Cerebellar nuclear complex (tissue), 1 donor: Measurements from ENCODE around the gene ALMS1.
"Not testable (repeated sequence)": the region's sequence is repeated elsewhere in the genome, so short reads cannot be mapped to it uniquely, and the experiment has no call there.

Experiments
- DNase-seq, 2 experiments: peaks; one replicate each; lab custom pipeline; 2025; lab: John Stamatoyannopoulos, UW

The ALMS1 gene

DNA sequence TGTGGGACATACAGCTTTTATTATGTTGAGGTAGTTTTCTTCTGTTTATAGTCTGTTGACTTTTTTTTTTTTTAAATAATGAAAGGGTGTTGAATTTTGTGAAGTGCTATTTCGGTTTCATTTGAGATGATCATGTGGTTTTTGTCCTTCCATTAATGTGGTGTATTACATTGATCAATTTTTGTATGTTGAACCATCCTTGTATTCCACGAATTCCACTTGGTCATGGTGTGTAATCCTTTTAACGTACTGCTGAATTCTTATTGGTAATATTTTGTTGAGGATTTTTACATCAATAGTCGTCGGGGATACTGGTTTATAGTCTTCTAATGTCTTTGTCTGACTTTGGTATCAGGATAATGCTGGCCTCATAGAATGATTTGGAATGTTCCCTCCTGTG is 18.8 kb downstream of the ALMS1 start:
- DNase-seq, result no peak

DNA sequence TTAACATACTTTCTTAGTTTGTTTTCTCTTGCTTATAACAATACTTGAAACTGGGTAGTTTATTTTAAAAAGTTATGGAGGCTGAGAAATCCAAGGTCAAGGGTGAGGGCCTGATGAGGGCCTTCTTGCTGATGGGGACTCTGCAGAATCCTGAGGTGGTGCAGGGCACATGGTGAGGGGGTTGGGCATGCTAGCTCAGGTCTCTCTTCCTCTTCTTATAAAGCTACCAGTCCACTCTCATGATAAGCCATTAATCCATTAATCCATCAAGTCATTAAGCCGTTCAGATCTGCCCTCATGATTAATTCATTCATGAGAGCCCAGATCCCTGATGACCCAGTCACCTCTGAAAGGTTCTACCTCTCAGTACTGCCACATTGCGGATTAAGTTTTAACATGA is 21.4 kb downstream of the ALMS1 start:
- DNase-seq, result no peak

DNA sequence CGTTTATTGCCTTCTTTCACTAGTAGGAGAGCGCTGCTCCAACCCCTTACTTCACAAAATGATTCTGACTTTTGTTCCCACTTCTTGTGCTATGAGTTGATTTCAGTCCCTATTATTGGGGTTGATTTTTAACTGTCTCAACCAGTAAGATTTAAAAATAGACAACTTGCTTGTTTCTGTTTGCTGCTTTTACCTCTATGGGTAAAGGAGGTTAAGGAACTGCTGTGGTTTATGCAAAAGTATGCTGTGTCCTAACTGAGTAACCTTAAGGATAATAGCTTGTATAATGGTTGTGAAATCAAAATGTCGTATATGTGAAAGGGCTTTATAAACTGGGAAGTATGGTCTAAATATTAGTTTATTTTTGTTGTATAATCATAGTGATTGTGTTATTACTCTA is 22.6 kb downstream of the ALMS1 start:
- DNase-seq, result no peak

DNA sequence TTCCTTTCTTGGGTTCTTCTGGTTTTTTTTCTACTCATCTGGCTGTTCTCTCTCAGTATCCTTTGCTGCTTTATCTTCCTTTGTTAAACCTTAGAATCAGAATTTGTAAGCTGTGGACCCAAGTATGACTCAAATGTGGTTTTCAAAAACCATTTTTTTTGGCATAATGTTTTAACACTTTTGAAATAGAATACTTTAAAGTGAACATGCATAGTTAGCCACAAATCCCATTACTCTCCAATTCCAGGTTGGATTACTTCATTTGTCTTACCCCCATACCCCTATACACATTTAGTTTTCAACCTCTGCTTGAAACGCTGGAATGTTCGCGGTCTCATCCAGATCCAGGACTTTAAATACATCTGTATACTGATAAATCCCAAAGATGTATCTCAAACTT is 29.1 kb downstream of the ALMS1 start:
- no peak for DNase-seq

DNA sequence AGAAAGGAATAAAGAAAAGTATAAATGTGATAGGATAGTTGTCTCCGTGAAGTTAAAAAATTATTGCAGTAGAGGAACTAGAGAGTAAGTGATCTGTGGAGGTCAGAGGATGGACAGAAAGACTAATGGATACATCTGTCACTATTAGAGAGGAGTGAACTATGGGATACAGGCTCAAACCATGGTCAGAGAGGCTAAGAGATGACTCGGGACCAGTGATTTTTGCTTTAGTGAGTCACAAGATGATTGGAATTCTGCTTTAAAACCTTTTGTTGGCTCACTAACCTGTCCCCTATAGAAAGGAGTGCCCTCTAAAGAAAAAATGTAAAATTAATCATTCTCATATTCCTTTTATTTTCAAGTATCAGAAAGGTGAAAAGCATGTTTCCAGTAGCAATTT is 30.3 kb downstream of the ALMS1 start:
- DNase-seq, result no peak

DNA sequence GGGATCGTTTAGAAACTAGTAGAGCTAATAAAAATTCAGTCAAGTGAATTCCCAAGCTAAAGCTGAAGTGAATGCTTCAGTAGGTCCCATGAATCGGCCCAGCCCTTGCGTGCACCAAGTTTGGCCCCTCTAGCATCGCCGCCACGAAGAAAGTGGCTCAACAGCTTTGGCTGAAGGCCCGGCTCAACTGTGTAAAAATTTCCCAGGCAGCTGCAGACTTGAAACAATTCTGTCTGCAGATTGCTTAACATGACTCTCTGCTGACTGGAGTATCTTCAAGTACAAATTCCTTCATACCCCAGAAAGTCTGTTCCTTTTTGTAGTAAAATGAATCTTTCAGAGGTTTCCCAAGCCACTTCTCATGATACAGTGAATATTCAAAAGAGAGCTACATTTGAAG is 32.7 kb downstream of the ALMS1 start:
- DNase-seq, result no peak

DNA sequence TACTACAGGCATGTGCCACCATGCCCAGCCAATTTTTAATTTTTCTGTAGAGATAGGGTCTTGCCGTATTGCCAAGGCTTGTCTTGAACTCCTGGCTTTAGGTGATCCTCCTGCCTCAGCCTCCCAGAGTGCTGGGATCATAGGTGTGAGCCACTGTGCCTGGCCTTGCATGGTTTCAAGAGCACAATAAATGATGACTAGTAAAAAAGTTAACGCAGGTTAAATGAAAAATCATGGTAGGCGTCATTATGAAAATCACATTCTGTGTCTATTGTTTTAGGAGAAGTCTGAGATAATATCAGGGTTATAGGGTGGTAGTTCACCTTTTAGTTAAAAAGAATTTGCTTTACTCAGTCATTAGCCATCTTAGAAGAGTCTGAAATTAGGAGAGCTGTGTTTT is 38.3 kb downstream of the ALMS1 start:
- no peak for DNase-seq

DNA sequence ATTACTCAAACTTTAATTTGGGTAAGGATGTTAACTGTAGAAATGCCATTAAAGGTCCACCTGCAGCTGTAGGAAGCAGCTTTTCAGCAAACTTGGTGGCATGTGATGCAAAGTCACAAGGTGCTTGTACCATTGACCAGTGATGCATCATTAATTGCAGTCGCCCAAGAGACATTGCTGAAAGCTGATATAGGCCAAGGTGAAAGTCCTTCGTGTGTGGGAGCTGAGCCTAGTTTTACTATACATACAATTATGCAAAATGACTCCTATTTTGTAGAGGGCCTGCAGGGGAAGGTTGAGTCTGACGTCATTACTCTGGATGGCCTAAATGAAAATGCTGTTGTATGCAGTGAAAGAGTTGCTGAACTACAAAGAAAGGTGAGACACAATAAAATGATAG is 40.5 kb downstream of the ALMS1 start:
- DNase-seq, result no peak

DNA sequence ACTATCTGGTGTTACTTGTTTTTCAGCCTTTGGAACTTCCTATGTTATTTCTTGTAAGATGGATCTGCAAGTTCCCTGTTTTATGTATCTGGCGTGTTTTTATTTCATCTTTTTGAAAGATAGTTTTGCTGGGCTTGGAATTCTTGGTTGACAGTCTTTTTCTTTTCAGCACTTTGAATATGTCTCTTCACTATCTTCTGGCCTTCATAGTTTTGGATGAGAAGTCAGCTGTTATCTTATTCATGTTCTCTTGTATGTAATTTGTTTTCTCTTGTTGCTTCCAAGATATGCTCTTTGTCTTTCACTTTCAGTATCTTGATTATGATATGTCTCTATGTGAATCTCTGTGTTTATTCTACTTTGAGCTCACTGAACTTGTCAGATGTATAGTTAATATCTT is 50.4 kb downstream of the ALMS1 start:
- no peak for DNase-seq

DNA sequence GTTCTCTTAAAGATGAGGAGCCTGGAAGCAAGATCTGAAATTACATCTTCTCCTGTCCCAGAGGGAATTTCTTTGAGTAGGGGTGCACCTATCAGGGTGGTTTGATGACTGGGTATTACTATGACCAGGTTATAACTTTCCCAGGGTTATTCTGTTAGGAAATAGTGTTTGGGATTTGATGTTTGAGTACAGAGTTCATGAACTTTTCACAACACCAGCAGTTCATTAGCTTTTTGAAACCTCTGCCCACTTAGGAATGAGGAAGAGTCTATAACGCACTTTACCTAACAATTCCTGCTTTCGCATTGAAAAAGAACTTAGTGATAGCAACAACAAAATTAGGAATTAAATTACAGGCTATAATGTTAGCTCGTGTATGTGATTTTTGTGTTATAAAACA is 58.6 kb downstream of the ALMS1 start:
- no peak for DNase-seq

DNA sequence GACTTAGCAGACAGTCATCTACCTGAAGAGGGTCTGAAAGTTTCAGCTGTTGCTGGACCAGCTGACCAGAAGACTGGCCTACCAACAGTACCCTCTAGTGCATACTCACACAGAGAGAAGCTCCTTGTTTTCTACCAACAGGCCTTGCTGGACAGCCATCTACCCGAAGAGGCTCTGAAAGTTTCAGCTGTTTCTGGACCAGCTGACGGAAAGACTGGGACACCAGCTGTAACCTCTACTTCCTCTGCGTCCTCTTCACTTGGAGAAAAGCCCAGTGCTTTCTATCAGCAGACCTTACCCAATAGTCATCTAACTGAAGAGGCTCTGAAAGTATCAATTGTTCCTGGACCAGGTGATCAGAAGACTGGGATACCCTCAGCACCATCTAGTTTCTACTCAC is 63.2 kb downstream of the ALMS1 start:
- no peak for DNase-seq

DNA sequence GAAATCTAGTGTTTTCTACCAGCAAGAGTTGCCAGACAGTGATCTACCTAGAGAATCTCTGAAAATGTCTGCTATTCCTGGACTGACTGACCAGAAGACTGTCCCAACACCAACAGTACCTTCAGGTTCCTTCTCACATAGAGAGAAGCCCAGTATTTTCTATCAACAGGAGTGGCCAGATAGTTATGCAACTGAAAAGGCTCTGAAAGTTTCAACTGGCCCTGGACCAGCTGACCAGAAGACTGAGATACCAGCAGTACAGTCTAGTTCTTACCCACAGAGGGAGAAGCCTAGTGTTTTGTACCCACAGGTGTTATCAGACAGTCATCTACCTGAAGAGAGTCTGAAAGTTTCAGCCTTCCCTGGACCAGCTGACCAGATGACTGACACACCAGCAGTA is 63.8 kb downstream of the ALMS1 start:
- no peak for DNase-seq

DNA sequence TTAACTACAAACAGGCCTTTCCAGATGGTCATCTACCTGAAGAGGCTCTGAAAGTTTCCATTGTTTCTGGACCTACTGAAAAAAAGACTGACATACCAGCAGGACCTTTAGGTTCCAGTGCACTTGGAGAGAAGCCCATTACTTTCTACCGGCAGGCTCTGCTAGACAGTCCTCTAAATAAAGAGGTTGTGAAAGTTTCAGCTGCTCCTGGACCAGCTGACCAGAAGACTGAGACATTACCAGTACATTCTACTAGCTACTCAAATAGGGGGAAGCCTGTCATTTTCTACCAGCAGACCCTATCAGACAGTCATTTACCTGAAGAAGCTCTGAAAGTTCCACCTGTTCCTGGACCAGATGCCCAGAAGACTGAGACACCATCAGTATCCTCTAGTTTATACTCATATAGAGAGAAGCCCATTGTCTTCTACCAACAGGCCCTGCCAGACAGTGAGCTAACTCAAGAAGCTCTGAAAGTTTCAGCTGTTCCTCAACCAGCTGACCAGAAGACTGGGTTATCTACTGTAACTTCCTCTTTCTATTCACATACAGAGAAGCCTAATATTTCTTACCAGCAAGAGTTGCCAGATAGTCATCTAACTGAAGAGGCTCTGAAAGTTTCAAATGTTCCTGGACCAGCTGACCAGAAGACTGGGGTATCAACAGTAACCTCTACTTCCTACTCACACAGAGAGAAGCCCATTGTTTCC is 65.8 kb downstream of the ALMS1 start:
- no peak for DNase-seq

DNA sequence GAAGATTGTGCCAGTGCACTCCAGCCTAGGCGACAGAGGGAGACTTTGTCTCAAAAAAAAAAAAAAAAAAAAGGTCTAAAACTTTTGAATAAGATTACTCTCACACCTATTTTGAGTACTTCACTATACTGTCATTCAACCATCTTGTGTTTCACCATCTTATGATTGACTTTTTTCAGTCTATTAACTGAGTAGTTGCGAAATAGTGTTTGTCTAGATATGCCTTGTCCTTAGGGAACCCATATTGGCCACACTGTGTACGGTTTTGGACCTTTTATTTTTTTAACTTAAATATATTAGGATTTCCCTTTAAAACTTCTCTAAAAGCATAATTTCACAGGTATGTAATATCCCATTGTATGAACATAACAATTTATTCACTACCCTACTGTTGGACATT is 72.3 kb downstream of the ALMS1 start:
- no peak for DNase-seq

DNA sequence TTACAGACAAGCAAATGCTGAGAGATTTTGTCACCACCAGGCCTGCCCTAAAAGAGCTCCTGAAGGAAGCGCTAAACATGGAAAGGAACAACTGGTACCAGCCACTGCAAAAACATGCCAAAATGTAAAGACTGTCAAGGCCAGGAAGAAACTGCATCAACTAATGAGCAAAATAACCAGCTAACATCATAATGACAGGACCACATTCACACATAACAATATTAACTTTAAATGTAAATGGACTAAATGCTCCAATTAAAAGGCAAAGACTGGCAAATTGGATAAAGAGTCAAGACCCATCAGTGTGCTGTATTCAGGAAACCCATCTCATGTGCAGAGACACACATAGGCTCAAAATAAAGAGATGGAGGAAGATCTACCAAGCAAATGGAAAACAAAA is 76.8 kb downstream of the ALMS1 start:
- not testable (repeated sequence) for DNase-seq

DNA sequence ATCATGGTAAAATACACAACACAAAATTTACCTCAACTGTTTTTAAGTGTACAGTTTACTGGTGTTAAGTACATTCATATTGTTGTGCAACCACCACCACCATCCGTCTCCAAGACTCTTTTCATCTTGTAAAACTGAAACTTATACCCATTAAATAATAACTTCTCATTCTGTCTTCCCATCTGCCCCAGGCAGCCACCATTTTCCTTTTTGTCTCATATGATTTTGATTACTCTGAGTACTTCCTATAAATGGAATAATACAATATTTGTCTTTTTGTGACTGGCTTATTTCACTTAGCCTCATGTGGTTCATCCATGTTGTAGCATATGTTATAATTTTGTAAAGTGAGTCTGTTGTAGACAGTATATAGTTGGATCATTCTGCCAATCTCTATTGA is 82.7 kb downstream of the ALMS1 start:
- DNase-seq, result no peak

DNA sequence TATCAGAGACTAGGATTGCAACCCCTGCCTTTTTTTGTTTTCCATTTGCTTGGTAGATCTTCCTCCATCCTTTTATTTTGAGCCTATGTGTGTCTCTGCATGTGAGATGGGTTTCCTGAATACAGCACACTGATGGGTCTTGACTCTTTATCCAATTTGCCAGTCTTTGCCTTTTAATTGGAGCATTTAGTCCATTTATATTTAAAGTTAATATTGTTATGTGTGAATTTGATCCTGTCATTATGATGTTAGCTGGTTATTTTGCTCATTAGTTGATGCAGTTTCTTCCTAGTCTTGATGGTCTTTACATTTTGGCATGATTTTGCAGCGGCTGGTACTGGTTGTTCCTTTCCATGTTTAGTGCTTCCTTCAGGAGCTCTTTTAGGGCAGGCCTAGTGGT is 98.2 kb downstream of the ALMS1 start:
- DNase-seq, result not testable (repeated sequence)

DNA sequence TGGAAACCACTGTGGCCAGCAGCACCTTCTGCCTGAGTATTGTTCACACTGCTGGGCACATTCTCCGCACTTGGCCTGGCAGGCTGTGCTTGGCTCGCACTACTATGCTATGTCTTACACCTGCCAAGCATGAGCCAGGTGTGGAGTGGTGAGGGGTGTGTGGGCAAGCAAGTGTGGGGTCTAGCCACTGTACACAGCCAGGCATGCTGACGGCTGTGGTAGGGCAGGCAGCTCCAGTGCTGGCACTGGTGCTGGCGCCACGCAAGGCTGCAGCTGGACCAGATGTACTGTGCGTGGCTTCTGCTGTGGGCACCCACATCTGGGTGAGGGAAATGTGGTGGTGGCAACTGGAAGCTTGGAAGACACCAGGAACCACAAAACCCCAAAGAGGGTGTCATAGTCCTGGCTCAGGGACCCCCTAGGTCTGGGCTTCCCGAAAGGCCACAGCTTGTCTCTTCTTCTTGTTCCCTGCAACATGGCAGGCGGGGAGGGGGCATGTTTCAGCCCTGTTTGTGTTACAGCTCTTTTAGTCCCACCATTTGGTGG is 101.5 kb downstream of the ALMS1 start:
- no peak for DNase-seq

DNA sequence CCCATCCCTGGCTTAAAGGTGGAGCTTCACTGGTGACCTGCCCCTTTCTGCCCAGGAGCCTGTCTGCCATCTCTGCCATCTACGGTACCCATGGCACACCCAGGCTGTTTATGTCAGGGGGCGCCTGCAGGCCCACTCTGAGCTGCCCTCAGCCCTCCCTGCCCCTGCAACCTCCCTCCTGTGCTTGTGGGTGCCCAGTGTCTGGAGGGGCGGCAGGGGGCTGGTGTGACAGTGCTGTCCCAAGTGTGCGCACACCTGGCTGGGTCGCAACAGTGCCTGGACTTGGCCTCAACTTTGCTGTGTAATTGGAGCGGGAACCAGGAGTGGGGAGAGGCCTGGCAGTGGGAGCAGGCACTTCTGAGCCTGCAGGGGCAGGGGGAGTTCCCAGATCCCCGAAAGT is 102.4 kb downstream of the ALMS1 start:
- no peak for DNase-seq

DNA sequence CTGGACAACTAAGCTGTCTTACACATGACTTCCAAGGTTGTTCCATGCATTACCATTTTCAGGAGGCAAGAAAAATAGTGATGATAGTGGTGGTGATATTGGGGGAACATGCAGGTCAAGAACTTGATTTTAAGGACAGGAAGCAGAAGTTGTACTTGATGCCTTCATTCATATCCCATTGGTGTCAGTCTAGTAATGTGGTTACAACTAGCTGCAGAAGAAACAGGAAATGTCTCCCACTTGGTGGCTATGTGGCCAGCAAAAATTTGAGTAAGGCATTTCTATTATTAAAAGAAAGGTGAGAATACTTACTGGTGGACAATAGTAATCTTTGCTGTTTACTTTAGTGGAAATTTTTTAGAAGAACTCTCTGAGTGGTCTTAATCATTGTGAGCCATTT is 103.4 kb downstream of the ALMS1 start:
- DNase-seq, result no peak

DNA sequence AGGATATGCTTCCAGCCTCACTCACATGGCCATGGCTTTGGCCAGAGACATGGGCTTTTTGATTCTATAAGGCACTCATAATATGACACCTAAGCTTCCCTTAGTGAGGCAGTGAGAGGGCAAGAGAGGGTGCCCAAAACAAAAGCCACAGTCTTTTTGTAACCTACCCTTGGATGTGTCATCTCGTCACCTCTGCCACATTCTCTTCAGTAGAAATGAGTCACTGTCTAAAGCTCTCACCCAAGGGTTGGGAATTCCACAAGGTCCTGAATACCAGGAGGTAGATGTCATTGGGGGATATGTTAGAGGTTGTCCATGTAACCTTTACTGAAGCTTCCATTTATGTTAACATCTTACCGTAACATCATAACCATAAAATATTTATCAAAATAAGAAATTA is 108.4 kb downstream of the ALMS1 start:
- DNase-seq, result no peak

DNA sequence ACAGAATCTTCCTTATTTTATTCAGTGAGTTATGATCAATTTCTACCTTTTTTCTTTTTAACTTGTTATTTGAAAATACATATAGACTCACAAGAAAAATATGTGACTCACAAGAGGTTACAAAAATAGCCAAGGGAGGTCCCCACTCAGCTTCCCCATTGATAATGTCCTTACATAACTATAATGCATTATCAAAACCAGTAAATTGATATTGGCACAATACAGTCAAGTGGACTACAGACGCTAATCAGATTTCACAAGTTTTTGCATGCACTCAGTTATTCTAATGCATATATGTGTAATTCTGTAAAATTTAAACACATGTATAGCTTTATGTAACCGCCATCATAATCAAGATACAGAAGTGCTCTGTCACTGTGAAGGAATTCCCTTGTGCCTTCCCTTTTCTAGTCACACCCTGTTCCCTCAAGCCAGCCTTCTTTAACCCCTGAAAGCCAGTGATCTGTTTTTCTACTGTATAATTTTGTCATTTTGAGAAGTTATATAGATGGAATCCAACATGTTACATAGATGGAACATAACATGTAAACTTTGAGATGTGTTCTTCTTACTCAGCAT is 118.4 kb downstream of the ALMS1 start:
- DNase-seq, result no peak

DNA sequence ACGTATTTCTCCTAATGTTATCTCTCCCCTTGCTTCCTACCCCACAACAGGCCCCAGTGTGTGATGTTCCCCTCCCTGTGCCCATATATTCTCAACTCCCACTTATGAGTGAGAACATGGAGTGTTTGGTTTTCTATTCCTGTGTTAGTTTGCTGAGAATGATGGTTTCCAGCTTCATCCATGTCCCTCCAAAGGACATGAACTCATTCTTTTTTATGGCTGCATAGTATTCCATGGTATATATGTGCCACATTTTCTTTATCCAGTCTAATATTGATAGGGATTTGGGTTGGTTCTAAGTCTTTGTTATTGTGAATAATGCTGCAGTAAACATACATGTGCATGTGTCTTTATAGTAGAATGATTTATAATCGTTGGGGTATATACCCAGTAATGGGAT is 119.2 kb downstream of the ALMS1 start:
- not testable (repeated sequence) for DNase-seq

DNA sequence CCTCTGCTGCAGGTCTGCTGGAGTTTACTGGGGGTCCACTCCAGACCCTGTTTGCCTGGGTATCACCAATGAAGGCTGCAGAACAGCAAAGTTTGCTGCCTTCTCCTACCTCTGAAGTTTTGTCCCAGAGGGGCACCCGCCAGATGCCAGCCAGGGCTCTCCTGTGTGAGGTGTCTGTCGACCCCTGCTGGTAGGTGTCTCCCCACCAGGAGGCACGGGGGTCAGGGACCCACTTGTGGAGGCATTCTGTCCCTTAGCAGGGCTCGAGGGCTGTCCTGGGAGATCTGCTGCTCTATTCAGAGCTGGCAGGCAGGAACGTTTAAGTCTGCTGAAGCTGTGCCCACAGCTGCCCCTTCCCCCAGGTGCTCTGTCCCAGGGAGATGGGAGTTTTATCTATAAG is 124.8 kb downstream of the ALMS1 start:
- not testable (repeated sequence) for DNase-seq
